ENCODE results near the gene WDTC1. TPM values are rescaled to one million over a fixed set of nuclear protein-coding genes. Genes with fewer than 3 reads are reported as not detected.

WDTC1 gene
- total RNA-seq, 1 experiment from 2014 or later = 24.6 TPM

GRCh38 chr1:27293915-27294314 is 59.5 kb downstream of the WDTC1 start:
- CTCF ChIA-PET = no interaction called here
- H3K4me3 ChIP-seq (ENCODE audit: low read depth in 2 of 2, low read length in 2 of 2) = no peak overlapping the region
- POLR2A ChIA-PET = no interaction called here
- H3K27me3 ChIP-seq (ENCODE audit: control insufficient read depth, insufficient read depth, low read length) = no peaks in the 10 kb centered on the region
- BruUV-seq (replicated peaks) = no TSS peak
- H3K4me1 ChIP-seq (ENCODE audit: control insufficient read depth, insufficient read depth, low read length) = no peaks in the 10 kb centered on the region
- H3K27ac ChIP-seq (ENCODE audit: low read length) = no peak overlapping the region
- in situ Hi-C loops (cut with HindIII; ENCODE audit: low pct_unique_long_range_greater_than_20kb, low sequenced_read_pairs) (no loop called here), intact Hi-C loops (cut with micrococcal nuclease; ENCODE audit: unreplicated experiment) (no loop called here)
- no peak for DNase-seq (ENCODE audit: low read depth, low spot score)
- no peak for ATAC-seq
- no peak for TF ChIP-seq POLR2AphosphoS5 (IDR thresholded peaks at IDR 0.05; ENCODE audit: low read depth, low read length)
- H3K9me3 ChIP-seq (ENCODE audit: control insufficient read depth, insufficient read depth, low read depth, low read length) = no peaks in the 10 kb centered on the region
- peaks cover 6% of the 10 kb centered on the region; the same call in 1 of the 2 replicates for H3K36me3 ChIP-seq (ENCODE audit: control insufficient read depth, insufficient read depth, low read length)

GRCh38 chr1:27296773-27297291 is 62.4 kb downstream of the WDTC1 start:
- POLR2A ChIA-PET = interaction anchor here (0.7 kb wide), 1 partner anchor 30 kb away, joined by 6 read pairs; no protein-coding TSS in a partner anchor
- H3K9me3 ChIP-seq (ENCODE audit: control insufficient read depth, insufficient read depth, low read depth, low read length) = no peaks in the 10 kb centered on the region
- TF ChIP-seq REST (IDR thresholded peaks at IDR 0.05; ENCODE audit: insufficient read depth in 1 of 2, low read depth in 2 of 2, low read length in 1 of 2) (no peak), POLR2AphosphoS5 (IDR thresholded peaks at IDR 0.05; ENCODE audit: low read depth, low read length) (no peak), TCF7L2 (IDR thresholded peaks at IDR 0.05; ENCODE audit: low read depth, low read length) (no peak), SIN3A (IDR thresholded peaks at IDR 0.05; ENCODE audit: borderline replicate concordance, insufficient read depth, low read depth, low read length) (no peak), CTCF (IDR thresholded peaks at IDR 0.05) (peak; percentile 91)
- in situ Hi-C loops (cut with HindIII; ENCODE audit: low pct_unique_long_range_greater_than_20kb, low sequenced_read_pairs) (no loop called here), intact Hi-C loops (cut with micrococcal nuclease; ENCODE audit: unreplicated experiment) (no loop called here)
- no peak for DNase-seq (ENCODE audit: low read depth, low spot score)
- ATAC-seq = peak; percentile 75
- no peak overlapping the region for H3K4me3 ChIP-seq (ENCODE audit: low read depth in 2 of 2, low read length in 2 of 2)
- no peaks in the 10 kb centered on the region for H3K27me3 ChIP-seq (ENCODE audit: control insufficient read depth, insufficient read depth, low read length)
- CTCF ChIA-PET = interaction anchor here (0.6 to 1.4 kb wide), 14 partner anchors 9 to 314 kb away, joined by 3 to 9 read pairs (median 5); no protein-coding TSS in a partner anchor
- H3K4me1 ChIP-seq (ENCODE audit: control insufficient read depth, insufficient read depth, low read length) = peaks cover 2% of the 10 kb centered on the region; the same call in 1 of the 2 replicates
- no TSS peak for BruUV-seq (replicated peaks)
- no peak overlapping the region for H3K27ac ChIP-seq (ENCODE audit: low read length)
- H3K36me3 ChIP-seq (ENCODE audit: control insufficient read depth, insufficient read depth, low read length) = peaks cover 6% of the 10 kb centered on the region; the same call in 1 of the 2 replicates

GRCh38 chr1:27297903-27298302 is 63.5 kb downstream of the WDTC1 start:
- DNase-seq (ENCODE audit: low read depth, low spot score) = no peak
- in situ Hi-C loops (cut with HindIII; ENCODE audit: low pct_unique_long_range_greater_than_20kb, low sequenced_read_pairs) = no loop called here
- intact Hi-C loops (cut with micrococcal nuclease; ENCODE audit: unreplicated experiment) = no loop called here
- no peaks in the 10 kb centered on the region for H3K9me3 ChIP-seq (ENCODE audit: control insufficient read depth, insufficient read depth, low read depth, low read length)
- ATAC-seq = no peak
- peaks cover 6% of the 10 kb centered on the region; the same call in 1 of the 2 replicates for H3K36me3 ChIP-seq (ENCODE audit: control insufficient read depth, insufficient read depth, low read length)
- TF ChIP-seq CTCF (IDR thresholded peaks at IDR 0.05) (no peak), POLR2AphosphoS5 (IDR thresholded peaks at IDR 0.05; ENCODE audit: low read depth, low read length) (no peak), TCF7L2 (IDR thresholded peaks at IDR 0.05; ENCODE audit: low read depth, low read length) (no peak)
- no peak overlapping the region for H3K4me3 ChIP-seq (ENCODE audit: low read depth in 2 of 2, low read length in 2 of 2)
- ChIA-PET POLR2A (no interaction called here), CTCF (interaction anchor here (0.6 to 1.7 kb wide), 2 partner anchors 97 to 120 kb away, joined by 3 to 4 read pairs; no protein-coding TSS in a partner anchor)
- peaks cover 2% of the 10 kb centered on the region; the same call in 1 of the 2 replicates for H3K4me1 ChIP-seq (ENCODE audit: control insufficient read depth, insufficient read depth, low read length)
- no peaks in the 10 kb centered on the region for H3K27me3 ChIP-seq (ENCODE audit: control insufficient read depth, insufficient read depth, low read length)
- no TSS peak for BruUV-seq (replicated peaks)
- H3K27ac ChIP-seq (ENCODE audit: low read length) = no peak overlapping the region
